HepG2 (cell line): ENCODE data around the gene PRKAR1B. TPM values are rescaled to one million over a fixed set of nuclear protein-coding genes. Genes with fewer than 3 reads are reported as not detected.

Experiments
- ATAC-seq: fragments of 200-7000 bp; cut with Tn5 transposase; 3 replicates; pipeline ENCODE4 v1.9.1; 2020; ENCODE audit warnings: mild to moderate bottlenecking, moderate library complexity
- BruUV-seq: library from RNA; stranded (reverse); fragments of 400-500 nt; replicated peaks from 2 replicates; lab custom pipeline; 2021; lab: Mats Ljungman, UMichigan
- CTCF ChIA-PET: fragments of 300-600 bp; formaldehyde crosslinking; extraction: SDS; loops from one replicate; lab custom pipeline; 2021; ENCODE audit warnings: low total read pairs, inconsistent platforms, low intra/inter-chr PET ratio; lab: Yijun Ruan, JAX
- POLR2A ChIA-PET: fragments of 350-600 bp; sonication (Branson Sonifier 250); formaldehyde crosslinking; loops from one replicate; lab custom pipeline; 2020; ENCODE audit warnings: antibody characterized with exemption, inconsistent platforms; lab: Yijun Ruan, JAX
- DNase-seq: peaks from one replicate; pipeline ENCODE4 v3.0.0-alpha.2; 2015; ENCODE audit warnings: low spot score
- FAIRE-seq: peaks from 3 replicates; lab custom pipeline; 2011; peaks lifted over from hg19 to GRCh38; lab: Jason Lieb, UNC
- H2AFZ ChIP-seq: one replicate; pipeline ENCODE4 v1.6.1; 2011; ENCODE audit warnings: low read length, inconsistent platforms
- H3K27ac ChIP-seq: fragments of 300-600 bp; 3 replicates; pipeline ENCODE4 v1.8.0; 2011; ENCODE audit warnings: mixed run types, mild to moderate bottlenecking, mixed read lengths, low read length, inconsistent platforms; ENCODE audit not compliant: insufficient read depth; ENCODE audit errors: extremely low read length
- H3K27me3 ChIP-seq, 2 experiments: fragments of 200-600 bp in 1 of 2; 2 replicates in 1 of 2; 3 replicates in 1 of 2; pipeline versions ENCODE4 v1.6.0 to v1.8.0; 2011; ENCODE audit warnings: low read length in 2 of 2, mild to moderate bottlenecking in 2 of 2, moderate library complexity in 2 of 2, inconsistent platforms in 1 of 2; ENCODE audit not compliant: insufficient read depth in 2 of 2, control insufficient read depth in 1 of 2
- H3K36me3 ChIP-seq, 2 experiments: fragments of 200-600 bp in 1 of 2; replicated peaks in 1 of 2; 2 replicates in 1 of 2; 3 replicates in 1 of 2; pipeline versions ENCODE4 v1.5.1 to v1.8.0; 2011; ENCODE audit warnings: low read length in 2 of 2, inconsistent platforms in 1 of 2; ENCODE audit not compliant: insufficient read depth in 2 of 2, control insufficient read depth in 1 of 2
- H3K4me1 ChIP-seq: 2 replicates; pipeline ENCODE4 v1.5.1; 2012; ENCODE audit warnings: low read length, inconsistent platforms; ENCODE audit not compliant: insufficient read depth
- H3K4me2 ChIP-seq: 2 replicates; pipeline ENCODE4 v1.6.0; 2011; ENCODE audit warnings: low read depth, low read length, inconsistent platforms
- H3K4me3 ChIP-seq, 3 experiments: fragments of 200-600 bp in 1 of 3; sonication (generic), shearing (Covaris generic) in 1 of 3; replicated peaks in 1 of 3; 2 replicates each; pipeline ENCODE4 v1.5.1; 2011 to 2016; ENCODE audit warnings: low read length in 3 of 3, inconsistent platforms in 2 of 3, low read depth in 2 of 3, mild to moderate bottlenecking in 2 of 3, control low read depth in 1 of 3, mixed read lengths in 1 of 3; ENCODE audit not compliant: insufficient read depth in 1 of 3
- H3K79me2 ChIP-seq: one replicate; pipeline ENCODE4 v1.6.1; 2011; ENCODE audit warnings: low read length, inconsistent platforms; ENCODE audit not compliant: insufficient read depth
- H3K9ac ChIP-seq: 2 replicates; pipeline ENCODE4 v1.6.0; 2011; ENCODE audit warnings: mild to moderate bottlenecking, low read depth, low read length, inconsistent platforms; ENCODE audit not compliant: insufficient read depth
- H3K9me3 ChIP-seq: 2 replicates; pipeline ENCODE4 v1.5.1; 2012; ENCODE audit warnings: mild to moderate bottlenecking, low read length
- H4K20me1 ChIP-seq: 2 replicates; pipeline ENCODE4 v1.6.0; 2011; ENCODE audit warnings: inconsistent platforms, mild to moderate bottlenecking, low read length, moderate library complexity; ENCODE audit not compliant: insufficient read depth
- CCDC6 ChIP-seq: sonication (generic); formaldehyde crosslinking; IDR thresholded peaks from 2 replicates; pipeline ENCODE4 v1.8.1; 2022; ENCODE audit warnings: mild to moderate bottlenecking, missing genetic modification reagents, moderate library complexity
- GATAD2A ChIP-seq: IDR thresholded peaks from 2 replicates; pipeline ENCODE4 v1.6.1; 2016
- HES4 ChIP-seq: sonication (generic); formaldehyde crosslinking; IDR thresholded peaks from 2 replicates; pipeline ENCODE4 v1.9.0; 2021; ENCODE audit warnings: mild to moderate bottlenecking, missing genetic modification reagents, borderline replicate concordance
- MAZ ChIP-seq, 2 experiments: sonication (generic) in 1 of 2; formaldehyde crosslinking in 1 of 2; IDR thresholded peaks; 2 replicates each; pipeline versions ENCODE4 v1.5.0 to v1.6.1; 2012 to 2020; ENCODE audit warnings: low read depth in 2 of 2, mild to moderate bottlenecking in 2 of 2, borderline replicate concordance in 1 of 2, improper control_type of control experiment in 1 of 2, low read length in 1 of 2, missing genetic modification reagents in 1 of 2, moderate library complexity in 1 of 2
- MTA1 ChIP-seq: sonication (generic); formaldehyde crosslinking; IDR thresholded peaks from 2 replicates; pipeline ENCODE4 v1.4.0; 2020; ENCODE audit warnings: missing genetic modification reagents, mild to moderate bottlenecking, borderline replicate concordance
- NFE2L1 ChIP-seq: sonication (generic); formaldehyde crosslinking; IDR thresholded peaks from 2 replicates; pipeline ENCODE4 v1.4.0; 2020; ENCODE audit warnings: missing genetic modification reagents, mild to moderate bottlenecking, borderline replicate concordance
- REPIN1 ChIP-seq: sonication (generic); formaldehyde crosslinking; IDR thresholded peaks from 2 replicates; pipeline ENCODE4 v1.8.0; 2022; ENCODE audit warnings: missing genetic modification reagents, low read depth, mild to moderate bottlenecking, borderline replicate concordance
- ZMAT3 ChIP-seq: sonication (generic); formaldehyde crosslinking; conservative IDR thresholded peaks from 2 replicates; pipeline ENCODE4 v1.7.0; 2021; ENCODE audit warnings: missing genetic modification reagents
- ZNF607 ChIP-seq: sonication (generic); formaldehyde crosslinking; IDR thresholded peaks from 2 replicates; pipeline ENCODE4 v1.5.1; 2020; ENCODE audit warnings: missing genetic modification reagents, mild to moderate bottlenecking, borderline replicate concordance
- WGBS: methylation state at CpG from one replicate; pipeline ENCODE4 v1.1.6; 2017; ENCODE audit warnings: low lambda C conversion rate; 5-methylcytosine and 5-hydroxymethylcytosine counted together
- in situ Hi-C: cut with HindIII; loops from 2 replicates; pipeline ENCODE4 v1.10.0; 2017; ENCODE audit warnings: low pct_unique_long_range_greater_than_20kb; ENCODE audit not compliant: extremely low pct_ligation_motif_present
- intact Hi-C: fragments of 100-400 bp; cut with micrococcal nuclease; formaldehyde crosslinking; loops from one replicate; pipeline ENCODE4 v1.10.0; 2022; ENCODE audit not compliant: unreplicated experiment
- polyA plus RNA-seq, 8 experiments: library from polyadenylated mRNA; depleted of rRNA in 3 of 8; stranded (reverse) in 7 of 8; unstranded in 1 of 8; fragments of >200 nt; fragmentation: Illumina TruSeq in 4 of 8; extraction: Trizol in 4 of 8; gene quantifications; 2 replicates each; pipeline versions ENCODE4 v1.2.1 to v1.2.3, GENCODE V29; 2011 to 2016; ENCODE audit warnings: low read depth in 4 of 8, missing spikeins in 1 of 8, mixed read lengths in 1 of 8; ENCODE audit not compliant: insufficient read depth in 1 of 8
- total RNA-seq, 5 experiments: library from RNA; depleted of rRNA; stranded (reverse); fragments of >200 nt; fragmentation: Illumina TruSeq; extraction: Trizol; gene quantifications; 2 replicates each; pipeline ENCODE4 v1.2.3, GENCODE V29; 2016; ENCODE audit warnings: low read depth in 1 of 5
- TF ChIP-seq, protein P1 (sequence below): sonication (generic); formaldehyde crosslinking; IDR thresholded peaks from 2 replicates; pipeline ENCODE4 v1.5.0; 2020; ENCODE audit warnings: mild to moderate bottlenecking, missing genetic modification reagents, borderline replicate concordance
- TF ChIP-seq, protein P2 (sequence below): IDR thresholded peaks from 2 replicates; pipeline ENCODE4 v1.6.1; 2016; ENCODE audit warnings: low read depth, borderline replicate concordance
- TF ChIP-seq, protein P3 (sequence below): sonication (generic); formaldehyde crosslinking; IDR thresholded peaks from 2 replicates; pipeline ENCODE4 v1.5.1; 2020; ENCODE audit warnings: missing genetic modification reagents, mild to moderate bottlenecking, borderline replicate concordance
- TF ChIP-seq, protein P4 (sequence below): sonication (generic); formaldehyde crosslinking; IDR thresholded peaks from 2 replicates; pipeline ENCODE4 v1.5.0; 2020; ENCODE audit warnings: mild to moderate bottlenecking, missing genetic modification reagents

PRKAR1B gene
- total and polyA plus RNA-seq, 2 of the 13 experiments (the other 11 are each of a cell fraction or from before 2014, with no cell fraction given): 7.9 to 28.2 TPM

DNA sequence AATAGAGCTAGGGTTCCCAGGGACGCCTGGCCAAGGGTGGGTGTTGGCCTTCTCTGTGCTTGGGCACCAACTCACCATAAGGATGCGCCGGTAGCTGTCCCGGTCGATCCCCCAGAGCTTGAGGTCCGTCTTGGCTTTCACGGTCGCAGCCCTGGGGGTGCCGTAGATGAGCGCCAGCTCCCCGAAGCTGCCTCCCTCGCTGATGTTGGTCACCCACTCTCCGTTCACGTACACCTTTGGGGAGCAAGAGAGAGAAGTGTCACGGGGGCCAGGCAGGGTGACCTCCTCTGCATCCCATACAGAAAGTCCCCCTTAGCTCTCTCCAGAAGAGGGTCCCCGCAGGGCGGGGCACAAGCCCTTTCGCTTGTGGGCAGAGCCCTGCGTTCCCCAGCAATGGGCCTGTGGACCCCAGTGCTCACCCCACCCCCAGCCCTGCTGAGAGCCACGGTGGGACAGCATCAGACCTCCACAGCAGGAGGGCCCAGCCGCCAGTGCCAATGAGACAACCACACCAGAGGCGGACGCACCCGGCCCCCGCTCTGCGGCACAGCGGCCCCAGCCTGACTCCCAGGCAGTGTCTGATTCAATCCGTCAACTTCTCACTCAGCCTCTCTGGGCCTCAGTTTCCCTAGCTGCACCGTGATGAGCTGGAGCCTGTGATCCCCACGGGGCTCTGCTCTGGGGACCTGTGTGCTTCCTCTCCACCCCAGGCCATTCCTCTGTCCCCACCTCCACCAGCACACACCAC lies 130.8 kb downstream of the PRKAR1B start:
- in situ Hi-C loops: no loop called here
- H3K4me2 ChIP-seq: no peak overlapping the region

More for the DNA sequence above, 130.8 kb downstream of the PRKAR1B start:
- no peak for ATAC-seq
- Histone ChIP-seq H2AFZ (no peak overlapping the region), H3K4me1 (no peaks in the 10 kb centered on the region), H3K36me3 (peaks cover 0 to 2% of the 10 kb centered on the region in 2 experiments; a peak in 2 of 5 replicates), H3K9ac (no peak overlapping the region), H3K27ac (no peak overlapping the region), H3K4me3 (no peak overlapping the region), H3K79me2 (no peaks in the 10 kb centered on the region), H3K27me3 (no peaks in the 10 kb centered on the region), H4K20me1 (no peaks in the 10 kb centered on the region), H3K9me3 (no peaks in the 10 kb centered on the region)
- CTCF ChIA-PET: no interaction called here
- FAIRE-seq: no peak
- TF ChIP-seq, protein P1, sequence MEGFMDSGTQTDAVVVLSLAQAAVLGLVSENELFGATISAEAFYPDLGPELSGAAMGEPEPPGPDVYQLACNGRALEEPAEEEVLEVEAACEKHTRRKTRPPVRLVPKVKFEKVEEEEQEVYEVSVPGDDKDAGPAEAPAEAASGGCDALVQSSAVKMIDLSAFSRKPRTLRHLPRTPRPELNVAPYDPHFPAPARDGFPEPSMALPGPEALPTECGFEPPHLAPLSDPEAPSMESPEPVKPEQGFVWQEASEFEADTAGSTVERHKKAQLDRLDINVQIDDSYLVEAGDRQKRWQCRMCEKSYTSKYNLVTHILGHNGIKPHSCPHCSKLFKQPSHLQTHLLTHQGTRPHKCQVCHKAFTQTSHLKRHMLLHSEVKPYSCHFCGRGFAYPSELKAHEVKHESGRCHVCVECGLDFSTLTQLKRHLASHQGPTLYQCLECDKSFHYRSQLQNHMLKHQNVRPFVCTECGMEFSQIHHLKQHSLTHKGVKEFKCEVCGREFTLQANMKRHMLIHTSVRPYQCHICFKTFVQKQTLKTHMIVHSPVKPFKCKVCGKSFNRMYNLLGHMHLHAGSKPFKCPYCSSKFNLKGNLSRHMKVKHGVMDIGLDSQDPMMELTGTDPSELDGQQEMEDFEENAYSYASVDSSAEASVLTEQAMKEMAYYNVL (CRISPR knock-in tag): no peak
- no peak for TF ChIP-seq GATAD2A (CRISPR knock-in tag)
- no peak for TF ChIP-seq REPIN1 (CRISPR knock-in tag)
- TF ChIP-seq NFE2L1 (CRISPR knock-in tag): no peak
- TF ChIP-seq, protein P2, sequence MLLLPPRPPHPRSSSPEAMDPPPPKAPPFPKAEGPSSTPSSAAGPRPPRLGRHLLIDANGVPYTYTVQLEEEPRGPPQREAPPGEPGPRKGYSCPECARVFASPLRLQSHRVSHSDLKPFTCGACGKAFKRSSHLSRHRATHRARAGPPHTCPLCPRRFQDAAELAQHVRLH (CRISPR knock-in tag): no peak
- no peak for TF ChIP-seq HES4 (CRISPR knock-in tag)
- no peak for TF ChIP-seq MTA1
- TF ChIP-seq, protein P3, sequence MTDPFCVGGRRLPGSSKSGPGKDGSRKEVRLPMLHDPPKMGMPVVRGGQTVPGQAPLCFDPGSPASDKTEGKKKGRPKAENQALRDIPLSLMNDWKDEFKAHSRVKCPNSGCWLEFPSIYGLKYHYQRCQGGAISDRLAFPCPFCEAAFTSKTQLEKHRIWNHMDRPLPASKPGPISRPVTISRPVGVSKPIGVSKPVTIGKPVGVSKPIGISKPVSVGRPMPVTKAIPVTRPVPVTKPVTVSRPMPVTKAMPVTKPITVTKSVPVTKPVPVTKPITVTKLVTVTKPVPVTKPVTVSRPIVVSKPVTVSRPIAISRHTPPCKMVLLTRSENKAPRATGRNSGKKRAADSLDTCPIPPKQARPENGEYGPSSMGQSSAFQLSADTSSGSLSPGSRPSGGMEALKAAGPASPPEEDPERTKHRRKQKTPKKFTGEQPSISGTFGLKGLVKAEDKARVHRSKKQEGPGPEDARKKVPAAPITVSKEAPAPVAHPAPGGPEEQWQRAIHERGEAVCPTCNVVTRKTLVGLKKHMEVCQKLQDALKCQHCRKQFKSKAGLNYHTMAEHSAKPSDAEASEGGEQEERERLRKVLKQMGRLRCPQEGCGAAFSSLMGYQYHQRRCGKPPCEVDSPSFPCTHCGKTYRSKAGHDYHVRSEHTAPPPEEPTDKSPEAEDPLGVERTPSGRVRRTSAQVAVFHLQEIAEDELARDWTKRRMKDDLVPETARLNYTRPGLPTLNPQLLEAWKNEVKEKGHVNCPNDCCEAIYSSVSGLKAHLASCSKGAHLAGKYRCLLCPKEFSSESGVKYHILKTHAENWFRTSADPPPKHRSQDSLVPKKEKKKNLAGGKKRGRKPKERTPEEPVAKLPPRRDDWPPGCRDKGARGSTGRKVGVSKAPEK (CRISPR knock-in tag): no peak
- no peak for TF ChIP-seq ZMAT3 (CRISPR knock-in tag)
- no peak for TF ChIP-seq CCDC6
- no peak for TF ChIP-seq MAZ (IDR thresholded peaks at IDR 0.05; ENCODE audit: borderline replicate concordance, low read depth, low read length)
- TF ChIP-seq MAZ (CRISPR knock-in tag; IDR thresholded peaks at IDR 0.05; ENCODE audit: low read depth): no peak
- TF ChIP-seq ZNF607 (CRISPR knock-in tag): no peak
- TF ChIP-seq, protein P4, sequence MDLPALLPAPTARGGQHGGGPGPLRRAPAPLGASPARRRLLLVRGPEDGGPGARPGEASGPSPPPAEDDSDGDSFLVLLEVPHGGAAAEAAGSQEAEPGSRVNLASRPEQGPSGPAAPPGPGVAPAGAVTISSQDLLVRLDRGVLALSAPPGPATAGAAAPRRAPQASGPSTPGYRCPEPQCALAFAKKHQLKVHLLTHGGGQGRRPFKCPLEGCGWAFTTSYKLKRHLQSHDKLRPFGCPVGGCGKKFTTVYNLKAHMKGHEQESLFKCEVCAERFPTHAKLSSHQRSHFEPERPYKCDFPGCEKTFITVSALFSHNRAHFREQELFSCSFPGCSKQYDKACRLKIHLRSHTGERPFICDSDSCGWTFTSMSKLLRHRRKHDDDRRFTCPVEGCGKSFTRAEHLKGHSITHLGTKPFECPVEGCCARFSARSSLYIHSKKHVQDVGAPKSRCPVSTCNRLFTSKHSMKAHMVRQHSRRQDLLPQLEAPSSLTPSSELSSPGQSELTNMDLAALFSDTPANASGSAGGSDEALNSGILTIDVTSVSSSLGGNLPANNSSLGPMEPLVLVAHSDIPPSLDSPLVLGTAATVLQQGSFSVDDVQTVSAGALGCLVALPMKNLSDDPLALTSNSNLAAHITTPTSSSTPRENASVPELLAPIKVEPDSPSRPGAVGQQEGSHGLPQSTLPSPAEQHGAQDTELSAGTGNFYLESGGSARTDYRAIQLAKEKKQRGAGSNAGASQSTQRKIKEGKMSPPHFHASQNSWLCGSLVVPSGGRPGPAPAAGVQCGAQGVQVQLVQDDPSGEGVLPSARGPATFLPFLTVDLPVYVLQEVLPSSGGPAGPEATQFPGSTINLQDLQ (CRISPR knock-in tag): no peak
- no peak for DNase-seq
- WGBS: 93% methylated on average over 15 of the region's 30 CpGs
- intact Hi-C loops: no loop called here
- BruUV-seq: no TSS peak
- POLR2A ChIA-PET: no interaction called here
